HepG2 (cell line): ENCODE measurements around the gene STYXL1. TPM values are rescaled to one million over a fixed set of nuclear protein-coding genes. Genes with fewer than 3 reads are reported as not detected.
"Not testable (repeated sequence)": the region's sequence is repeated elsewhere in the genome, so short reads cannot be mapped to it uniquely, and the experiment has no call there.

ENCODE experiments used
- ATAC-seq: fragments of 200-7000 bp; cut with Tn5 transposase; 3 replicates; pipeline ENCODE4 v1.9.1; 2020; ENCODE audit warnings: mild to moderate bottlenecking, moderate library complexity
- BruUV-seq: library from RNA; stranded (reverse); fragments of 400-500 nt; replicated peaks from 2 replicates; lab custom pipeline; 2021; lab: Mats Ljungman, UMichigan
- CTCF ChIA-PET: fragments of 300-600 bp; formaldehyde crosslinking; extraction: SDS; loops from one replicate; lab custom pipeline; 2021; ENCODE audit warnings: low total read pairs, inconsistent platforms, low intra/inter-chr PET ratio; lab: Yijun Ruan, JAX
- POLR2A ChIA-PET: fragments of 350-600 bp; sonication (Branson Sonifier 250); formaldehyde crosslinking; loops from one replicate; lab custom pipeline; 2020; ENCODE audit warnings: antibody characterized with exemption, inconsistent platforms; lab: Yijun Ruan, JAX
- DNase-seq: peaks from one replicate; pipeline ENCODE4 v3.0.0-alpha.2; 2015; ENCODE audit warnings: low spot score
- FAIRE-seq: peaks from 3 replicates; lab custom pipeline; 2011; peaks lifted over from hg19 to GRCh38; lab: Jason Lieb, UNC
- H2AFZ ChIP-seq: one replicate; pipeline ENCODE4 v1.6.1; 2011; ENCODE audit warnings: low read length, inconsistent platforms
- H3K27ac ChIP-seq: fragments of 300-600 bp; 3 replicates; pipeline ENCODE4 v1.8.0; 2011; ENCODE audit warnings: mixed run types, mild to moderate bottlenecking, mixed read lengths, low read length, inconsistent platforms; ENCODE audit not compliant: insufficient read depth; ENCODE audit errors: extremely low read length
- H3K27me3 ChIP-seq, 2 experiments: fragments of 200-600 bp in 1 of 2; 2 replicates in 1 of 2; 3 replicates in 1 of 2; pipeline versions ENCODE4 v1.6.0 to v1.8.0; 2011; ENCODE audit warnings: low read length in 2 of 2, mild to moderate bottlenecking in 2 of 2, moderate library complexity in 2 of 2, inconsistent platforms in 1 of 2; ENCODE audit not compliant: insufficient read depth in 2 of 2, control insufficient read depth in 1 of 2
- H3K36me3 ChIP-seq, 2 experiments: fragments of 200-600 bp in 1 of 2; replicated peaks in 1 of 2; 2 replicates in 1 of 2; 3 replicates in 1 of 2; pipeline versions ENCODE4 v1.5.1 to v1.8.0; 2011; ENCODE audit warnings: low read length in 2 of 2, inconsistent platforms in 1 of 2; ENCODE audit not compliant: insufficient read depth in 2 of 2, control insufficient read depth in 1 of 2
- H3K4me1 ChIP-seq: 2 replicates; pipeline ENCODE4 v1.5.1; 2012; ENCODE audit warnings: low read length, inconsistent platforms; ENCODE audit not compliant: insufficient read depth
- H3K4me2 ChIP-seq: 2 replicates; pipeline ENCODE4 v1.6.0; 2011; ENCODE audit warnings: low read depth, low read length, inconsistent platforms
- H3K4me3 ChIP-seq, 3 experiments: fragments of 200-600 bp in 1 of 3; sonication (generic), shearing (Covaris generic) in 1 of 3; replicated peaks in 1 of 3; 2 replicates each; pipeline ENCODE4 v1.5.1; 2011 to 2016; ENCODE audit warnings: low read length in 3 of 3, inconsistent platforms in 2 of 3, low read depth in 2 of 3, mild to moderate bottlenecking in 2 of 3, control low read depth in 1 of 3, mixed read lengths in 1 of 3; ENCODE audit not compliant: insufficient read depth in 1 of 3
- H3K79me2 ChIP-seq: one replicate; pipeline ENCODE4 v1.6.1; 2011; ENCODE audit warnings: low read length, inconsistent platforms; ENCODE audit not compliant: insufficient read depth
- H3K9ac ChIP-seq: 2 replicates; pipeline ENCODE4 v1.6.0; 2011; ENCODE audit warnings: mild to moderate bottlenecking, low read depth, low read length, inconsistent platforms; ENCODE audit not compliant: insufficient read depth
- H3K9me3 ChIP-seq: 2 replicates; pipeline ENCODE4 v1.5.1; 2012; ENCODE audit warnings: mild to moderate bottlenecking, low read length
- H4K20me1 ChIP-seq: 2 replicates; pipeline ENCODE4 v1.6.0; 2011; ENCODE audit warnings: inconsistent platforms, mild to moderate bottlenecking, low read length, moderate library complexity; ENCODE audit not compliant: insufficient read depth
- KDM2A ChIP-seq: sonication (generic); formaldehyde crosslinking; IDR thresholded peaks from 2 replicates; pipeline ENCODE4 v1.4.0; 2020; ENCODE audit warnings: low read depth, missing genetic modification reagents, borderline replicate concordance
- MTF2 ChIP-seq: sonication (generic); formaldehyde crosslinking; IDR thresholded peaks from 2 replicates; pipeline ENCODE4 v1.5.0; 2020; ENCODE audit warnings: missing genetic modification reagents, borderline replicate concordance
- NFYC ChIP-seq: IDR thresholded peaks from 2 replicates; pipeline ENCODE4 v1.6.1; 2016; ENCODE audit warnings: missing genetic modification reagents, missing compliant biosample characterization
- PAX8 ChIP-seq: sonication (generic); formaldehyde crosslinking; IDR thresholded peaks from 2 replicates; pipeline ENCODE4 v1.8.0; 2022; ENCODE audit warnings: mild to moderate bottlenecking, missing genetic modification reagents, borderline replicate concordance
- THRA ChIP-seq: sonication (generic); formaldehyde crosslinking; IDR thresholded peaks from 2 replicates; pipeline ENCODE4 v1.4.0; 2020; ENCODE audit warnings: missing genetic modification reagents, borderline replicate concordance
- ZNF101 ChIP-seq: sonication (generic); formaldehyde crosslinking; IDR thresholded peaks from 2 replicates; pipeline ENCODE4 v1.4.0; 2020; ENCODE audit warnings: mild to moderate bottlenecking, low read depth, missing genetic modification reagents, borderline replicate concordance
- ZNF382 ChIP-seq: sonication (generic); formaldehyde crosslinking; IDR thresholded peaks from 2 replicates; pipeline ENCODE4 v1.5.0; 2020; ENCODE audit warnings: missing genetic modification reagents, mild to moderate bottlenecking, borderline replicate concordance
- ZNF569 ChIP-seq: sonication (generic); formaldehyde crosslinking; IDR thresholded peaks from 2 replicates; pipeline ENCODE4 v1.5.0; 2020; ENCODE audit warnings: mild to moderate bottlenecking, missing genetic modification reagents, moderate library complexity, borderline replicate concordance
- ZNF713 ChIP-seq: sonication (generic); formaldehyde crosslinking; IDR thresholded peaks from 2 replicates; pipeline ENCODE4 v1.4.0; 2020; ENCODE audit warnings: mild to moderate bottlenecking, missing genetic modification reagents
- WGBS: methylation state at CpG from one replicate; pipeline ENCODE4 v1.1.6; 2017; ENCODE audit warnings: low lambda C conversion rate; 5-methylcytosine and 5-hydroxymethylcytosine counted together
- in situ Hi-C: cut with HindIII; loops from 2 replicates; pipeline ENCODE4 v1.10.0; 2017; ENCODE audit warnings: low pct_unique_long_range_greater_than_20kb; ENCODE audit not compliant: extremely low pct_ligation_motif_present
- intact Hi-C: fragments of 100-400 bp; cut with micrococcal nuclease; formaldehyde crosslinking; loops from one replicate; pipeline ENCODE4 v1.10.0; 2022; ENCODE audit not compliant: unreplicated experiment
- polyA plus RNA-seq, 8 experiments: library from polyadenylated mRNA; depleted of rRNA in 3 of 8; stranded (reverse) in 7 of 8; unstranded in 1 of 8; fragments of >200 nt; fragmentation: Illumina TruSeq in 4 of 8; extraction: Trizol in 4 of 8; gene quantifications; 2 replicates each; pipeline versions ENCODE4 v1.2.1 to v1.2.3, GENCODE V29; 2011 to 2016; ENCODE audit warnings: low read depth in 4 of 8, missing spikeins in 1 of 8, mixed read lengths in 1 of 8; ENCODE audit not compliant: insufficient read depth in 1 of 8
- total RNA-seq, 5 experiments: library from RNA; depleted of rRNA; stranded (reverse); fragments of >200 nt; fragmentation: Illumina TruSeq; extraction: Trizol; gene quantifications; 2 replicates each; pipeline ENCODE4 v1.2.3, GENCODE V29; 2016; ENCODE audit warnings: low read depth in 1 of 5

Gene STYXL1
- total and polyA plus RNA-seq, 2 of the 13 experiments (the other 11 are each of a cell fraction or from before 2014, with no cell fraction given): 23.9 to 38.3 TPM

GRCh38 chr7:76084115-76084514 lies 36.3 kb upstream of the STYXL1 start:
- WGBS: 91% methylated on average over 2 of the region's 2 CpGs
- H3K4me1 ChIP-seq: peaks cover 15% of the 10 kb centered on the region

GRCh38 chr7:76080204-76080603 lies 32.4 kb upstream of the STYXL1 start:
- no peak overlapping the region for H3K4me3 ChIP-seq
- H2AFZ ChIP-seq: no peak overlapping the region
- intact Hi-C loops: no loop called here
- no peak overlapping the region for H3K27ac ChIP-seq
- in situ Hi-C loops: no loop called here
- no peak overlapping the region for H3K9ac ChIP-seq
- DNase-seq: no peak
- no peak; the same call in 2 of the 3 replicates for ATAC-seq
- WGBS: 95% methylated on average over 5 of the region's 5 CpGs
- CTCF ChIA-PET: no interaction called here
- H4K20me1 ChIP-seq: no peaks in the 10 kb centered on the region
- no peaks in the 10 kb centered on the region for H3K9me3 ChIP-seq
- H3K79me2 ChIP-seq: no peaks in the 10 kb centered on the region
- peaks cover 2% of the 10 kb centered on the region; the same call in 1 of the 2 replicates for H3K4me1 ChIP-seq
- peaks cover 11 to 40% of the 10 kb centered on the region in 2 experiments; a peak in 4 of 5 replicates for H3K36me3 ChIP-seq
- no TSS peak for BruUV-seq
- no peak for FAIRE-seq
- POLR2A ChIA-PET: interaction anchor here (0.6 to 1.0 kb wide), 2 partner anchors 13 to 29 kb away, joined by 3 read pairs; no protein-coding TSS in a partner anchor
- TF ChIP-seq KDM2A (CRISPR knock-in tag): no peak
- no peak for TF ChIP-seq NFYC (CRISPR knock-in tag)
- TF ChIP-seq PAX8 (CRISPR knock-in tag): no peak
- TF ChIP-seq ZNF713 (CRISPR knock-in tag): no peak
- TF ChIP-seq ZNF569 (CRISPR knock-in tag): no peak
- TF ChIP-seq MTF2 (CRISPR knock-in tag): no peak
- no peak for TF ChIP-seq THRA (CRISPR knock-in tag)
- TF ChIP-seq ZNF382 (CRISPR knock-in tag): no peak
- no peak for TF ChIP-seq ZNF101 (CRISPR knock-in tag)
- TF ChIP-seq, all 625 proteins: peak for 0
- Histone ChIP-seq H3K27me3 (no peaks in the 10 kb centered on the region), H3K4me2 (no peak overlapping the region)

More at GRCh38 chr7:76084115-76084514, 36.3 kb upstream of the STYXL1 start:
- H3K4me3 ChIP-seq, H3K9ac ChIP-seq, H3K27ac ChIP-seq, CTCF ChIA-PET, DNase-seq, H3K4me2 ChIP-seq, intact Hi-C loops, in situ Hi-C loops, BruUV-seq, ATAC-seq, H3K79me2 ChIP-seq, H4K20me1 ChIP-seq, H2AFZ ChIP-seq, FAIRE-seq, H3K9me3 ChIP-seq, H3K27me3 ChIP-seq: not testable (repeated sequence)
- peaks cover 16 to 54% of the 10 kb centered on the region in 2 experiments for H3K36me3 ChIP-seq
- POLR2A ChIA-PET: interaction anchor here (0.9 to 1.4 kb wide), 5 partner anchors 9 to 33 kb away, joined by 3 to 7 read pairs (median 5); no protein-coding TSS in a partner anchor
